ENCODE data around the gene CACNA2D4. TPM values are rescaled to one million over a fixed set of nuclear protein-coding genes. Genes with fewer than 3 reads are reported as not detected.

CACNA2D4 gene
- total and polyA plus RNA-seq, 2 donors (not counting 3 experiments of a cell fraction or from before 2014, with no cell fraction given) = 0.58 to 0.73 TPM

DNA sequence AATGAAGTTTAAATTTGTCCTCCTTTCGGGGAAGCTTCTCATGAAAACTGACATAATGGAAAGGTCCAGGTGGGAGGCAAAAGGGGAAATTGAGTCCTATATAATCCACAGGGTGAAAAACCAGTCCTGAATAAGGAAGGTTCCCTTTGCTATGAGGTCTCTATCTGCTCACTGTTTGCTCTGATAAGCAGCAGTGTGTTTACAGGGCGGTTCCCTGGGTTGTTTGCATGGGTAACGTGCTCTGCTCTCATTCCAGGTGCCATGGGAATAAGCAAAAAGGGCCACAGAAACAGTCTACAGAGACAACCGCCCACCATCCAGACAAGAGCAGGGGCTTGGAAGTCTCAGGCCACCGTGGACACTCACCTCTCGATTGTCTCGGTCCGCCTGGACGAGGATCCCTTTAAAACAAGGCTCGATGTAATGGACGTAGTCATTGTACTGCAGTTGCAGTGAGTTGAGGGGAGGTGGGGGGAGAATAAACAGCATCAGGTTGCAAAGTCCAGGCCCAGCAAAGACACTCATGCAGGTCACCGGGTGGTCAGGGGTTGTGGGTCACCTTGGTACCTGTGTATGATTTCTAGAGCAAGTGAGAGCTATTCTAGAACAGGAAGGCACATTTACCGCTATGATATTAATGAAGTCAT is 32.7 kb downstream of the CACNA2D4 start:
- Histone ChIP-seq H3K4me1 (ENCODE audit: control insufficient read depth, extremely low read depth, insufficient read depth, low read length) (no peaks in the 10 kb centered on the region), H3K79me2 (ENCODE audit: control insufficient read depth, insufficient read depth, low read length) (no peaks in the 10 kb centered on the region), H3K27me3 (ENCODE audit: control insufficient read depth in 2 of 2, insufficient read depth in 2 of 2, low read length in 2 of 2) (no peaks in the 10 kb centered on the region), H3K4me2 (ENCODE audit: insufficient read depth, low read length) (no peak overlapping the region), H4K20me1 (replicated peaks; ENCODE audit: control insufficient read depth, extremely low read depth, insufficient read depth, low read length) (no peaks in the 10 kb centered on the region), H3K9me3 (replicated peaks; ENCODE audit: control insufficient read depth, insufficient read depth, low read length) (no peaks in the 10 kb centered on the region), H3K9me1 (replicated peaks; ENCODE audit: control insufficient read depth, extremely low read depth, insufficient read depth, low read length) (no peaks in the 10 kb centered on the region), H3K9ac (replicated peaks; ENCODE audit: extremely low read depth, insufficient read depth, low read length) (no peak overlapping the region), H3K36me3 (ENCODE audit: control insufficient read depth in 2 of 2, extremely low read depth in 1 of 2, insufficient read depth in 2 of 2, low read length in 2 of 2) (no peaks in the 10 kb centered on the region), H2AFZ (ENCODE audit: low read depth, low read length) (no peak overlapping the region), H3K27ac (ENCODE audit: insufficient read depth, low read depth, low read length) (no peak overlapping the region), H3K4me3 (replicated peaks in 1 of 3; ENCODE audit: insufficient read depth in 1 of 3, low read depth in 1 of 3, low read length in 3 of 3) (no peak overlapping the region)
- TF ChIP-seq POLR2AphosphoS5 (IDR thresholded peaks at IDR 0.05; ENCODE audit: insufficient read depth, low read depth, low read length) (no peak), JUN (IDR thresholded peaks at IDR 0.05; ENCODE audit: borderline replicate concordance, insufficient read depth, insufficient read length, low read depth) (no peak), GATA2 (IDR thresholded peaks at IDR 0.05; ENCODE audit: insufficient read depth, insufficient read length, low read depth, low read length) (no peak), EZH2 (IDR thresholded peaks at IDR 0.05; ENCODE audit: borderline replicate concordance, low read depth, low read length, severe bottlenecking) (no peak), FOS (IDR thresholded peaks at IDR 0.05; ENCODE audit: borderline replicate concordance, insufficient read depth, low read length) (no peak), POLR2A (IDR thresholded peaks at IDR 0.05; ENCODE audit: low read depth, low read length) (no peak), MYC (IDR thresholded peaks at IDR 0.05; ENCODE audit: low read depth, low read length) (no peak)
- TF ChIP-seq, protein P1, sequence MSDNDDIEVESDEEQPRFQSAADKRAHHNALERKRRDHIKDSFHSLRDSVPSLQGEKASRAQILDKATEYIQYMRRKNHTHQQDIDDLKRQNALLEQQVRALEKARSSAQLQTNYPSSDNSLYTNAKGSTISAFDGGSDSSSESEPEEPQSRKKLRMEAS (IDR thresholded peaks at IDR 0.05; ENCODE audit: insufficient read depth, insufficient read length) = no peak
- TF ChIP-seq, protein P2, sequence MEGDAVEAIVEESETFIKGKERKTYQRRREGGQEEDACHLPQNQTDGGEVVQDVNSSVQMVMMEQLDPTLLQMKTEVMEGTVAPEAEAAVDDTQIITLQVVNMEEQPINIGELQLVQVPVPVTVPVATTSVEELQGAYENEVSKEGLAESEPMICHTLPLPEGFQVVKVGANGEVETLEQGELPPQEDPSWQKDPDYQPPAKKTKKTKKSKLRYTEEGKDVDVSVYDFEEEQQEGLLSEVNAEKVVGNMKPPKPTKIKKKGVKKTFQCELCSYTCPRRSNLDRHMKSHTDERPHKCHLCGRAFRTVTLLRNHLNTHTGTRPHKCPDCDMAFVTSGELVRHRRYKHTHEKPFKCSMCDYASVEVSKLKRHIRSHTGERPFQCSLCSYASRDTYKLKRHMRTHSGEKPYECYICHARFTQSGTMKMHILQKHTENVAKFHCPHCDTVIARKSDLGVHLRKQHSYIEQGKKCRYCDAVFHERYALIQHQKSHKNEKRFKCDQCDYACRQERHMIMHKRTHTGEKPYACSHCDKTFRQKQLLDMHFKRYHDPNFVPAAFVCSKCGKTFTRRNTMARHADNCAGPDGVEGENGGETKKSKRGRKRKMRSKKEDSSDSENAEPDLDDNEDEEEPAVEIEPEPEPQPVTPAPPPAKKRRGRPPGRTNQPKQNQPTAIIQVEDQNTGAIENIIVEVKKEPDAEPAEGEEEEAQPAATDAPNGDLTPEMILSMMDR (IDR thresholded peaks at IDR 0.05; ENCODE audit: extremely low read depth in 1 of 2, insufficient read depth in 1 of 2, low read depth in 1 of 2, low read length in 2 of 2) = no peak
- FAIRE-seq (no peak), DNase-seq (ENCODE audit: low read depth, low spot score) (no peak)
- BruUV-seq (replicated peaks) = no TSS peak
- CTCF ChIA-PET = no interaction called here
- POLR2A ChIA-PET = no interaction called here
- intact Hi-C loops (cut with micrococcal nuclease) = no loop called here
- dilution Hi-C loops (cut with MboI; ENCODE audit: extremely low pct_ligation_motif_present, low sequenced_read_pairs) = no loop called here

All from endothelial cell of umbilical vein (primary cell).